ENCODE measurements around the gene RASL10A.

RASL10A gene

GRCh38 chr22:29323641-29324040 is 8.1 kb upstream of the RASL10A start:
- DNase-seq (ENCODE audit: low read depth in 2 of 2) = no peak

GRCh38 chr22:29320546-29320945 is 5.0 kb upstream of the RASL10A start:
- DNase-seq (ENCODE audit: low read depth in 2 of 2) = no peak

- no peak for DNase-seq (ENCODE audit: low read depth in 2 of 2)
These were observed 3.6 kb upstream of the RASL10A start for GRCh38 chr22:29319072-29319471.

GRCh38 chr22:29317827-29318454 is 2.4 kb upstream of the RASL10A start:
- DNase-seq (ENCODE audit: low read depth in 2 of 2) = no peak

- DNase-seq (ENCODE audit: low read depth in 2 of 2) = no peak
These were observed 788 bp upstream of the RASL10A start for GRCh38 chr22:29316141-29316828.

- no peak for DNase-seq (ENCODE audit: low read depth in 2 of 2)
These were observed 786 bp downstream of the RASL10A start for GRCh38 chr22:29314537-29315285.

- no peak for DNase-seq (ENCODE audit: low read depth in 2 of 2)
These were observed 1.7 kb downstream of the RASL10A start for GRCh38 chr22:29313576-29314466.

GRCh38 chr22:29313126-29313575 is 2.3 kb downstream of the RASL10A start:
- DNase-seq (ENCODE audit: low read depth in 2 of 2) = no peak

GRCh38 chr22:29312218-29313125 is 3.0 kb downstream of the RASL10A start:
- no peak for DNase-seq (ENCODE audit: low read depth in 2 of 2)

- DNase-seq (ENCODE audit: low read depth in 2 of 2) = no peak
These were observed 3.9 kb downstream of the RASL10A start for GRCh38 chr22:29311464-29312217.

GRCh38 chr22:29310863-29311339 is 4.6 kb downstream of the RASL10A start:
- DNase-seq (ENCODE audit: low read depth in 2 of 2) = peak; percentile 91 to 92

GRCh38 chr22:29310065-29310862 is 5.2 kb downstream of the RASL10A start:
- no peak for DNase-seq (ENCODE audit: low read depth in 2 of 2)

GRCh38 chr22:29309332-29310064 is 6.0 kb downstream of the RASL10A start:
- no peak for DNase-seq (ENCODE audit: low read depth in 2 of 2)

- DNase-seq (ENCODE audit: low read depth in 2 of 2) = no peak
These were observed 6.7 kb downstream of the RASL10A start for GRCh38 chr22:29308791-29309262.

- DNase-seq (ENCODE audit: low read depth in 2 of 2) = no peak
These were observed 7.2 kb downstream of the RASL10A start for GRCh38 chr22:29308148-29308790.

- DNase-seq (ENCODE audit: low read depth in 2 of 2) = no peak
These were observed 7.8 kb downstream of the RASL10A start for GRCh38 chr22:29307596-29308147.

Data from fibroblast of skin of left biceps (primary cell).